ENCODE results near the gene GDF11. TPM values are rescaled to one million over a fixed set of nuclear protein-coding genes. Genes with fewer than 3 reads are reported as not detected.

The GDF11 gene
- total RNA-seq, 6 experiments from 2014 or later, result 0.25 to 0.95 (median 0.54) TPM

DNA sequence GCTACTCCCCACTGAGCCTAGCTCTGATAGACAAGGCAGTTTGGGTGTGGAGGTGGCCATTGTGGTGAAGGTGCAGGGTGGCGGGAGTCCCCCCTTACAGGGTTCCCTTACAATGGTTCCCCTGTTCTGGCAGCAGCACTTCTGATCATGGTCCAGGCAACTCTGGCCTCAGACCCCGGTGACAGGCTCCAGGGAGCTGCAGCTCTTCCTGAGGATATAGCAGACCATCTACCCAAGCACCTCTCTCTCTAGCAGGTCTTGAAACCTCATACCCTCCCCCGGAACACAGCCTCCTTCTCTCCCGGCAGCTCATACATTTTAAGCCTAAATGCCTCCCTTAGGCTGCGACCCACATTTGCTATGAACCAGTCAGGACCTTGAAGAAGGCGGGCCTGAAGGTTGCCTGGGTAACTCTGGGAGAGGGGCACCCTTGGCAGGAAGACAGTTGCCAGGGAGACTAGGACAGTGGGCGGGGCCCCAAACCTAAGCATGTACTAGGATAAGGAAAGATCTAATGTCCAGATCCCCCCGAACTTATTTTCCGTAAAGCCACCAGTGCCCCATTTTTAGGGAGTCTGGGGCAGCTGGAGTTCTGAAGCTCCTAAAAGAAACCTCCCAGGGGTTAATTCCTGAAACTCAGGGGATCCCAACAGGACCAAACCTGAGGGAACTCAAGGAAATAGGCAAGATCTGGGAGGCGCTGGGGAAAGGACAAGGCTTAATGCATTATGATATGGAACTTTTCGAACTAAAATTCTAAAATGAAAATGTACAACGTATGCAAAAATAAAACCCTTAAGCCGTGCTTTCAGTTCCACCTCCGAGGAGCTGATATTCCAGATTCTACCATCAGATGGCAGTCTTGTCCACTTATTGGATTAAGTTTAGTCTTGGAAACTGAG is 4.5 kb upstream of the GDF11 start:
- Histone ChIP-seq H3K27ac (peak overlapping the region in 2 of 3 donors; percentile 35 to 37), H3K36me3 (no peaks in the 10 kb centered on the region), H3K4me1 (peaks cover 0 to 9% (median 0%) of the 10 kb centered on the region in 4 donors), H3K9me3 (no peaks in the 10 kb centered on the region), H3K27me3 (no peaks in the 10 kb centered on the region), H3K4me3 (peak overlapping the region; percentile 19 to 53 (median 37))
- TF ChIP-seq, protein P1, sequence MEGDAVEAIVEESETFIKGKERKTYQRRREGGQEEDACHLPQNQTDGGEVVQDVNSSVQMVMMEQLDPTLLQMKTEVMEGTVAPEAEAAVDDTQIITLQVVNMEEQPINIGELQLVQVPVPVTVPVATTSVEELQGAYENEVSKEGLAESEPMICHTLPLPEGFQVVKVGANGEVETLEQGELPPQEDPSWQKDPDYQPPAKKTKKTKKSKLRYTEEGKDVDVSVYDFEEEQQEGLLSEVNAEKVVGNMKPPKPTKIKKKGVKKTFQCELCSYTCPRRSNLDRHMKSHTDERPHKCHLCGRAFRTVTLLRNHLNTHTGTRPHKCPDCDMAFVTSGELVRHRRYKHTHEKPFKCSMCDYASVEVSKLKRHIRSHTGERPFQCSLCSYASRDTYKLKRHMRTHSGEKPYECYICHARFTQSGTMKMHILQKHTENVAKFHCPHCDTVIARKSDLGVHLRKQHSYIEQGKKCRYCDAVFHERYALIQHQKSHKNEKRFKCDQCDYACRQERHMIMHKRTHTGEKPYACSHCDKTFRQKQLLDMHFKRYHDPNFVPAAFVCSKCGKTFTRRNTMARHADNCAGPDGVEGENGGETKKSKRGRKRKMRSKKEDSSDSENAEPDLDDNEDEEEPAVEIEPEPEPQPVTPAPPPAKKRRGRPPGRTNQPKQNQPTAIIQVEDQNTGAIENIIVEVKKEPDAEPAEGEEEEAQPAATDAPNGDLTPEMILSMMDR (IDR thresholded peaks at IDR 0.05), result peak; percentile 82 to 97 (median 86)
- no peak for TF ChIP-seq POLR2A (IDR thresholded peaks at IDR 0.05)
- ATAC-seq, result peak; percentile 70 to 80 (median 73)
- WGBS (ENCODE audit: insufficient coverage, low coverage, low lambda C conversion rate, missing lambda C conversion rate), result 0% methylated on average over 10 of the region's 14 CpGs
- DNase-seq, result peak in 2 of 3 donors; percentile 67 to 73
- intact Hi-C loops (cut with DNase I), result no loop called here

DNA sequence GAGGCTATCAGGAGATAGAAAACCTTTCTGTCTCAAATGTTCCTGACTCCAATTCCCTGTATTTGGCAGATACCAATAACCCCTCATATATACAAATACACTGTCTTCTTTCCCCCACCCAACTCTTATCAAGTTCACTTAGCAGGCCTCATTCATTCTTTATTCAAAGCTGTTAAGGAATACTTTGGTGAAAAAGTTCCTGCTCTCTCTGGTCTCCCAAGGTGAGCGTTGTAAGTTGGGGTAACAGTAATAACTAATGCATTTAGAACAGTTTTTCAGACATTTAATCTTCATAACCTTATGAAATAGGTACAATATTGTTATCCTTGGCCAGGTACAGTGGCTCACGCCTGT is 3.9 kb upstream of the GDF11 start:
- TF ChIP-seq, protein P1 (IDR thresholded peaks at IDR 0.05), result no peak
- TF ChIP-seq POLR2A (IDR thresholded peaks at IDR 0.05), result no peak
- no peak for ATAC-seq
- no peaks in the 10 kb centered on the region for H3K27me3 ChIP-seq
- no peaks in the 10 kb centered on the region for H3K36me3 ChIP-seq
- intact Hi-C loops (cut with DNase I), result no loop called here
- H3K27ac ChIP-seq, result peak overlapping the region in 1 of 3 donors; percentile 35
- no peaks in the 10 kb centered on the region for H3K9me3 ChIP-seq
- 62% methylated on average over 2 of the region's 2 CpGs for WGBS (ENCODE audit: insufficient coverage, low coverage, low lambda C conversion rate, missing lambda C conversion rate)
- H3K4me1 ChIP-seq, result peaks cover 0 to 16% (median 0%) of the 10 kb centered on the region in 4 donors
- DNase-seq, result no peak
- H3K4me3 ChIP-seq, result no peak overlapping the region

DNA sequence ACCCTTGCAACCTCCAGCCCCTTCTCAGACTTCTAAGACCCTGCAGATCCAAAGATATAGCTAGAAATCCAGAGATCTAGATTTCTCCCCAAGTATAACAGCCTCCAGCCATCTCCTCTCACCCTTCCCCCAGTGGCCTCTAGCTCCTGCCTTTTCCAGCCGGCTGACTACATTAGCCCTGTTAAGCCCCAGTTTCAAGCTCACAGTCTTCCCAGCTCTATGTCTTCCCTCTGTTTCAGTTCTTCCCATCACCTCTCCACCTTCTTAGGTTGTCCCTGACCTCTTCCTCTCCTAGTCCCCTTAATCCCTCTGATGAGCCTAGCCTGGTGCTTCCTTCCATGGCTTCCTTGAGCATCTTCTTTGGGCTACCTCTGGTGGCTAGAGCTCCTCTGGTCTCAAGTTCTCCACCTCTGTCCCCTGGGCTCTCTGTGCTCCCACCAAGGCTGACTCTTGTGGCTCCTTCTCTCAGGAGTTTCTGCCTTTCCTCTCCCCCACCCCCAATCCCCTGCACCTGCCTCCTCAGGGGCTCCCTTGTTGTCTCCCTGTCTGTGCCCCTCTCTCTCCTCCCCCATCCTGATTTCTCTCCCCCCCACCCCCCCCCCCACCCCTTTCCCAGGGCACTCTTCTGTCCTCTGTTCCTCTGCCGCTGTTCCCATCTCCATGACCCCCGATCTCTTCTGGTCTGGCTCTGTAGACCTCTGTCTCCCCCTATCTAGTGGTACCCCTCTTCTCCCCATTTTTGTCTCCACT is 816 bp upstream of the GDF11 start:
- WGBS (ENCODE audit: insufficient coverage, low coverage, low lambda C conversion rate, missing lambda C conversion rate), result 29% methylated on average over 3 of the region's 3 CpGs
- ATAC-seq (no peak), DNase-seq (no peak)
- Histone ChIP-seq H3K4me1 (peaks cover 0 to 17% (median 0%) of the 10 kb centered on the region in 4 donors), H3K27me3 (no peaks in the 10 kb centered on the region), H3K9me3 (no peaks in the 10 kb centered on the region), H3K4me3 (no peak overlapping the region), H3K36me3 (no peaks in the 10 kb centered on the region), H3K27ac (no peak overlapping the region)
- no peak for TF ChIP-seq POLR2A (IDR thresholded peaks at IDR 0.05)
- TF ChIP-seq, protein P1 (IDR thresholded peaks at IDR 0.05), result no peak
- intact Hi-C loops (cut with DNase I), result loop anchor here (5.0 to 10.0 kb wide), 3 partner anchors 53 to 195 kb away; partner anchors contain the start of gene DGKA (in 1 of the 2)

DNA sequence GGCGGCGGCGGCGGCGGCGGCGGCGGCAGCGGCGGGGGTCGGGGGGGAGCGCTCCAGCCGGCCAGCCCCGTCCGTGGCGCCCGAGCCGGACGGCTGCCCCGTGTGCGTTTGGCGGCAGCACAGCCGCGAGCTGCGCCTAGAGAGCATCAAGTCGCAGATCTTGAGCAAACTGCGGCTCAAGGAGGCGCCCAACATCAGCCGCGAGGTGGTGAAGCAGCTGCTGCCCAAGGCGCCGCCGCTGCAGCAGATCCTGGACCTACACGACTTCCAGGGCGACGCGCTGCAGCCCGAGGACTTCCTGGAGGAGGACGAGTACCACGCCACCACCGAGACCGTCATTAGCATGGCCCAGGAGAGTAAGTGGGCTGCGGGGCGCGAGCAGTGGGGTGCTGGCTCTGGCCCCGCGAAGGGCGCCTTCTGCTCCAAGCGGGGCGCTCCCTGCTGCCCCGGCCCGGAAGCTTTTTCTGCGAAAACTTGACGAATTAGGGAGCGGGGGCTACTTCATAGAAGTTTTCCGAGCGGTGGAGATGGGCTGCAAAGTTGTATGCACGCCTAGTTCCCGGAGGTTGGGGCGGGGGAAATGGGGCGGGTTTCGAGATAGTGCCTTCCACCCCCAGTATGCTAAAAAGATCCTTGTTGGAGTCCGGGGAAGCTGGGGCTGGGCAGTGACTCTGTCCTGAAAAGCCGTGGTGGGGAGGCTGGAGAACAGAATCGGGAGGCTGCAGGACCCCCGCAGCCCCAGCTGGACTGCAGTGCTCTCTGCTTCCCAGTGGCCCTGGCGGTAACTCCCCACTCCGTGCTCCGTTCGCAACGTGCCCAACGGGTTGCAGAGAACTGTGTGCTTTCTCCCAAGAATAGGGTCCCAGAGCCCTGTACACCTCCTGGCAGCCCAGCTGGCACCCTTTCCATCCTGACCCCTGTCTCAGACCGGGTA is 751 bp downstream of the GDF11 start:
- TF ChIP-seq POLR2A (IDR thresholded peaks at IDR 0.05), result no peak
- TF ChIP-seq, protein P1 (IDR thresholded peaks at IDR 0.05), result no peak
- DNase-seq (peak in 1 of 3 donors; percentile 43), ATAC-seq (peak; percentile 19 to 39 (median 28))
- Histone ChIP-seq H3K36me3 (no peaks in the 10 kb centered on the region), H3K9me3 (no peaks in the 10 kb centered on the region), H3K4me1 (peaks cover 0 to 8% (median 0%) of the 10 kb centered on the region in 4 donors), H3K27me3 (no peaks in the 10 kb centered on the region), H3K4me3 (peak overlapping the region; percentile 32 to 52 (median 48)), H3K27ac (peak overlapping the region in 1 of 3 donors; percentile 26)
- intact Hi-C loops (cut with DNase I), result loop anchor here (5.0 to 10.0 kb wide), 3 partner anchors 51 to 194 kb away; partner anchors contain the start of gene DGKA (in 1 of the 2)
- 4% methylated on average over 20 of the region's 73 CpGs for WGBS (ENCODE audit: insufficient coverage, low coverage, low lambda C conversion rate, missing lambda C conversion rate)
